ENCODE results near the gene NOXO1.

DNA sequence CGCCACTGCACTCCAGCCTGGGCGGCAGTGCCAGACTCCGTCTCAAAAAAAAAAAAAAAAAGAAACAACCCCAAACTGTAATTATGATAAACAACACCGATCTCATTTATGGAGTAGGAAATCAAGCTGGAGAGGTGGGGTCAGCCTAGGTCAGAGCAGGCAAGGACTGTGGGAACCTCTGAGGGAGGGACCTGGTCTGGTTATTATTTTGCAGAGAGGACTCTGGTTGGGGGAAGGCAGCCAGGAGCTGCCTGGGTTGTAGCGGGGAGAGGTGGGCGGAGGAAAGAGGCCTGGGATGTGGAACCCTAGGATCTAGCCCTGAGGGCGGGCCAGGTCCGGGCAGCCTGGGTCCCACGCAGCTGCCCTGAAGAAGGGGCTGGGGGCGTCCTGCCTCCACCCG lies 52.2 kb downstream of the NOXO1 start:
- TF ChIP-seq, protein P1, sequence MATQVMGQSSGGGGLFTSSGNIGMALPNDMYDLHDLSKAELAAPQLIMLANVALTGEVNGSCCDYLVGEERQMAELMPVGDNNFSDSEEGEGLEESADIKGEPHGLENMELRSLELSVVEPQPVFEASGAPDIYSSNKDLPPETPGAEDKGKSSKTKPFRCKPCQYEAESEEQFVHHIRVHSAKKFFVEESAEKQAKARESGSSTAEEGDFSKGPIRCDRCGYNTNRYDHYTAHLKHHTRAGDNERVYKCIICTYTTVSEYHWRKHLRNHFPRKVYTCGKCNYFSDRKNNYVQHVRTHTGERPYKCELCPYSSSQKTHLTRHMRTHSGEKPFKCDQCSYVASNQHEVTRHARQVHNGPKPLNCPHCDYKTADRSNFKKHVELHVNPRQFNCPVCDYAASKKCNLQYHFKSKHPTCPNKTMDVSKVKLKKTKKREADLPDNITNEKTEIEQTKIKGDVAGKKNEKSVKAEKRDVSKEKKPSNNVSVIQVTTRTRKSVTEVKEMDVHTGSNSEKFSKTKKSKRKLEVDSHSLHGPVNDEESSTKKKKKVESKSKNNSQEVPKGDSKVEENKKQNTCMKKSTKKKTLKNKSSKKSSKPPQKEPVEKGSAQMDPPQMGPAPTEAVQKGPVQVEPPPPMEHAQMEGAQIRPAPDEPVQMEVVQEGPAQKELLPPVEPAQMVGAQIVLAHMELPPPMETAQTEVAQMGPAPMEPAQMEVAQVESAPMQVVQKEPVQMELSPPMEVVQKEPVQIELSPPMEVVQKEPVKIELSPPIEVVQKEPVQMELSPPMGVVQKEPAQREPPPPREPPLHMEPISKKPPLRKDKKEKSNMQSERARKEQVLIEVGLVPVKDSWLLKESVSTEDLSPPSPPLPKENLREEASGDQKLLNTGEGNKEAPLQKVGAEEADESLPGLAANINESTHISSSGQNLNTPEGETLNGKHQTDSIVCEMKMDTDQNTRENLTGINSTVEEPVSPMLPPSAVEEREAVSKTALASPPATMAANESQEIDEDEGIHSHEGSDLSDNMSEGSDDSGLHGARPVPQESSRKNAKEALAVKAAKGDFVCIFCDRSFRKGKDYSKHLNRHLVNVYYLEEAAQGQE (IDR thresholded peaks at IDR 0.05; ENCODE audit: borderline replicate concordance) = no peak
- TF ChIP-seq RAD21 (conservative IDR thresholded peaks at IDR 0.05) (no peak), POLR2AphosphoS5 (IDR thresholded peaks at IDR 0.05) (no peak), CTCF (IDR thresholded peaks at IDR 0.05; ENCODE audit: poor library complexity, severe bottlenecking) (no peak), SMC3 (conservative IDR thresholded peaks at IDR 0.05; ENCODE audit: poor library complexity) (no peak), EZH2 (IDR thresholded peaks at IDR 0.05; ENCODE audit: borderline replicate concordance, insufficient read depth, low read length, poor library complexity, severe bottlenecking) (no peak)

Data from neural cell (in vitro differentiated cells).